Activated CD8-positive, alpha-beta T cell treated with anti-CD3 and anti-CD28 coated beads for 36 hours (primary cell): Measurements from ENCODE around the gene CEP57. TPM values are rescaled to one million over a fixed set of nuclear protein-coding genes. Genes with fewer than 3 reads are reported as not detected.
"Not testable (repeated sequence)": the region's sequence is repeated elsewhere in the genome, so short reads cannot be mapped to it uniquely, and the experiment has no call there.

Source experiments
- ATAC-seq: fragments of 200-7000 bp; cut with Tn5 transposase; one replicate; pipeline ENCODE4 v1.10.0; 2021; ENCODE audit warnings: mild to moderate bottlenecking, moderate library complexity
- CTCF ChIA-PET: fragments of 350-600 bp; sonication (Branson Sonifier 250); formaldehyde crosslinking; loops from one replicate; lab custom pipeline; 2021; ENCODE audit warnings: antibody characterized with exemption; lab: Charles Lee
- POLR2A ChIA-PET: fragments of 350-600 bp; sonication (Branson Sonifier 250); formaldehyde crosslinking; loops from one replicate; lab custom pipeline; 2021; ENCODE audit warnings: antibody characterized with exemption; lab: Charles Lee
- DNase-seq: peaks from one replicate; pipeline ENCODE4 v3.0.0-alpha.2; 2020
- H3K27ac Mint-ChIP-seq: one replicate; pipeline ENCODE4 v1.8.0; 2021; ENCODE audit warnings: mild to moderate bottlenecking, mixed read lengths
- H3K27me3 Mint-ChIP-seq: one replicate; pipeline ENCODE4 v1.8.0; 2021; ENCODE audit warnings: mixed read lengths
- H3K36me3 Mint-ChIP-seq: one replicate; pipeline ENCODE4 v1.8.0; 2021; ENCODE audit warnings: low read depth, mixed read lengths
- H3K4me1 Mint-ChIP-seq: one replicate; pipeline ENCODE4 v1.8.0; 2021; ENCODE audit warnings: low read depth, mixed read lengths
- H3K4me3 Mint-ChIP-seq: one replicate; pipeline ENCODE4 v1.8.0; 2021; ENCODE audit warnings: mild to moderate bottlenecking, moderate library complexity, mixed read lengths
- H3K9me3 Mint-ChIP-seq: one replicate; pipeline ENCODE4 v1.8.0; 2021; ENCODE audit warnings: mixed read lengths
- intact Hi-C: fragments of 100-400 bp; cut with micrococcal nuclease; formaldehyde crosslinking; loops from one replicate; pipeline ENCODE4 v1.10.0; 2022
- total RNA-seq, 2 experiments: library from RNA; stranded (reverse); gene quantifications; one replicate each; pipeline ENCODE4 v1.2.3, GENCODE V29; 2021
- TF ChIP-seq, protein P1 (sequence below): fragments of 200-600 bp; IDR thresholded peaks from one replicate; pipeline ENCODE4 v1.8.0; 2022; ENCODE audit warnings: antibody characterized with exemption, mild to moderate bottlenecking

Gene CEP57
- total RNA-seq, 2 experiments from 2014 or later: 123 to 124 TPM

DNA sequence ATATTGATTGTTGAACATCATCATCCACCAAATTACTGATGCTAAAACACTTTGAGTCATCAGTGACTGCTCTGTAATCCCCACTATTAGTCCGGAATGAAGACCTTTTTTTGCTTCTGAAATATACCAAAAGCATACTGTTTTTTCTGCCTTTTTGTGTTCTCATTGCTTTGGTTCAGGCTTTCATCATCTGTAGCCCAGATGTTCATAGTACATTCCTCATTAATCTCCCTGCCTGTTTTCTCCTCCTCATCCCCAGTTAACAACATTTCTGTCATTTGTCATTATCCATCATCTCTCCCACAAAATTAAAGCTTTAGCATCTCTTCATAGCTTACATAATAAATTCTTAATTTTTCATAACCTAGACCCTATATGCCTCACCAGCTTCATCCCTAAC, 9.2 kb downstream of the CEP57 start:
- ChIA-PET POLR2A (interaction anchor here (1.0 kb wide), 1 partner anchor 9 kb away, joined by 3 read pairs; the partner anchor contains the start of gene CEP57), CTCF (interaction anchor here (0.8 to 1.3 kb wide), 2 partner anchors 8 to 648 kb away, joined by 3 to 6 read pairs; partner anchors contain the start of gene CEP57)
- Mint-ChIP-seq H3K36me3 (peaks cover 31% of the 10 kb centered on the region), H3K27me3 (no peaks in the 10 kb centered on the region), H3K4me1 (peaks cover 15% of the 10 kb centered on the region), H3K9me3 (no peaks in the 10 kb centered on the region), H3K4me3 (no peak overlapping the region), H3K27ac (no peak overlapping the region)
- ATAC-seq: no peak
- TF ChIP-seq, protein P1, sequence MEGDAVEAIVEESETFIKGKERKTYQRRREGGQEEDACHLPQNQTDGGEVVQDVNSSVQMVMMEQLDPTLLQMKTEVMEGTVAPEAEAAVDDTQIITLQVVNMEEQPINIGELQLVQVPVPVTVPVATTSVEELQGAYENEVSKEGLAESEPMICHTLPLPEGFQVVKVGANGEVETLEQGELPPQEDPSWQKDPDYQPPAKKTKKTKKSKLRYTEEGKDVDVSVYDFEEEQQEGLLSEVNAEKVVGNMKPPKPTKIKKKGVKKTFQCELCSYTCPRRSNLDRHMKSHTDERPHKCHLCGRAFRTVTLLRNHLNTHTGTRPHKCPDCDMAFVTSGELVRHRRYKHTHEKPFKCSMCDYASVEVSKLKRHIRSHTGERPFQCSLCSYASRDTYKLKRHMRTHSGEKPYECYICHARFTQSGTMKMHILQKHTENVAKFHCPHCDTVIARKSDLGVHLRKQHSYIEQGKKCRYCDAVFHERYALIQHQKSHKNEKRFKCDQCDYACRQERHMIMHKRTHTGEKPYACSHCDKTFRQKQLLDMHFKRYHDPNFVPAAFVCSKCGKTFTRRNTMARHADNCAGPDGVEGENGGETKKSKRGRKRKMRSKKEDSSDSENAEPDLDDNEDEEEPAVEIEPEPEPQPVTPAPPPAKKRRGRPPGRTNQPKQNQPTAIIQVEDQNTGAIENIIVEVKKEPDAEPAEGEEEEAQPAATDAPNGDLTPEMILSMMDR: no peak
- intact Hi-C loops: no loop called here
- DNase-seq: no peak

- intact Hi-C loops: no loop called here
- ATAC-seq (no peak), DNase-seq (no peak)
- H3K27me3 Mint-ChIP-seq: no peaks in the 10 kb centered on the region
- no peak overlapping the region for H3K4me3 Mint-ChIP-seq
- TF ChIP-seq, protein P1: no peak
- ChIA-PET CTCF (interaction anchor here (1.3 kb wide), 1 partner anchor 9 kb away, joined by 6 read pairs; the partner anchor contains the start of gene CEP57), POLR2A (interaction anchor here (1.0 kb wide), 1 partner anchor 10 kb away, joined by 3 read pairs; the partner anchor contains the start of gene CEP57)
- peaks cover 34% of the 10 kb centered on the region for H3K36me3 Mint-ChIP-seq
- H3K27ac Mint-ChIP-seq: no peak overlapping the region
- peaks cover 10% of the 10 kb centered on the region for H3K4me1 Mint-ChIP-seq
- H3K9me3 Mint-ChIP-seq: no peaks in the 10 kb centered on the region
These were observed 10.1 kb downstream of the CEP57 start for GRCh38 chr11:95800438-95800837.

- ATAC-seq (no peak), DNase-seq (no peak)
- CTCF ChIA-PET: interaction anchor here (1.6 kb wide), 1 partner anchor 10 kb away, joined by 4 read pairs; no protein-coding TSS in a partner anchor
- Mint-ChIP-seq H3K4me3 (no peak overlapping the region), H3K9me3 (no peaks in the 10 kb centered on the region), H3K27ac (no peak overlapping the region), H3K27me3 (no peaks in the 10 kb centered on the region), H3K4me1 (peaks cover 3% of the 10 kb centered on the region), H3K36me3 (peaks cover 45% of the 10 kb centered on the region)
- TF ChIP-seq, protein P1: no peak
- POLR2A ChIA-PET: interaction anchor here (1.8 kb wide), 1 partner anchor 11 kb away, joined by 5 read pairs; no protein-coding TSS in a partner anchor
- intact Hi-C loops: no loop called here
These were observed 12.5 kb downstream of the CEP57 start for GRCh38 chr11:95802806-95803205.

- Mint-ChIP-seq H3K9me3 (no peaks in the 10 kb centered on the region), H3K4me3 (no peak overlapping the region), H3K27me3 (no peaks in the 10 kb centered on the region), H3K36me3 (peaks cover 51% of the 10 kb centered on the region), H3K27ac (no peak overlapping the region), H3K4me1 (no peaks in the 10 kb centered on the region)
- TF ChIP-seq, protein P1: no peak
- DNase-seq: no peak
- POLR2A ChIA-PET: no interaction called here
- intact Hi-C loops: no loop called here
- ATAC-seq: no peak
- CTCF ChIA-PET: interaction anchor here (0.7 to 1.4 kb wide), 2 partner anchors 32 to 35 kb away, joined by 3 to 4 read pairs; no protein-coding TSS in a partner anchor
These were observed 13.7 kb downstream of the CEP57 start for GRCh38 chr11:95803973-95804372.

DNA sequence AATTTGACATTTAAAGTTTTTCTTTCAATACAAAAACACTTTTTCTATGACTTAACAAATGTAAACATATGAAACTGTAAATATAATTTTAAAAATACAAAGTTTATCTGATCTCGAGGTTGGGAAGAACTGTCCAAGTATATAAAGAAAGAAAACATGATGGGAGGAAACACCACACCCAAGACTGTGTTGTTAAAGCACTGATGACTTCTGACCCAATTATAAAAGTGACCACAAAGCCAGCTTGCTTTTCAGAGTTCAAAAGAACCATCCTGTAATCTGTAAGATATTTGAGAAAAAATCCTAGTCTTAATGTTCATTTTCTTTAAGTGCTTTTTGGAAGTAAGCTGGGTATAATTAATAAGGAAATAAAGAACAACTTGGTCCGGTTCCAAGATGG, 15.6 kb downstream of the CEP57 start:
- intact Hi-C loops: no loop called here
- ChIA-PET CTCF (no interaction called here), POLR2A (no interaction called here)
- no peak for ATAC-seq
- Mint-ChIP-seq H3K4me1 (no peaks in the 10 kb centered on the region), H3K4me3 (no peak overlapping the region), H3K27ac (no peak overlapping the region), H3K9me3 (peaks cover 8% of the 10 kb centered on the region), H3K36me3 (peaks cover 50% of the 10 kb centered on the region), H3K27me3 (no peaks in the 10 kb centered on the region)
- TF ChIP-seq, protein P1: no peak
- no peak for DNase-seq

DNA sequence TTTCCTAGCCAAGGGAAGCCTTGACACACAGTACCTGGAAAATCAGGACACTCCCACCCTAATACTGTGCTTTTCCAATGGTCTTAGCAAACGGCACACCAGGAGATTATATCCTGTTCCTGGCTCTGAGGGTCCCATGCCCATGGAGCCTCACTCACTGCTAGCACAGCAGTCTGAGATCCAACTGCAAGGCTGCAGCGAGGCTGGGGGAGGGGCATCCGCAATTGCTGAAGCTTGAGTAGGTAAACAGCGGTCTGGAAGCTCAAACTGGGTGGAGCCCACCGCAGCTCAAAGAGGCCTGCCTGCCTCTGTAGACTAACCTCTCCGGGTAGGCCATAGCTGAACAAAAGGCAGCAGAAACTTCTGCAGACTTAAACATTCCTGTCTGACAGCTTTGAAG, 16.2 kb downstream of the CEP57 start:
- DNase-seq, ATAC-seq, H3K27me3 Mint-ChIP-seq, POLR2A ChIA-PET, H3K27ac Mint-ChIP-seq, H3K4me1 Mint-ChIP-seq, H3K4me3 Mint-ChIP-seq, intact Hi-C loops, H3K9me3 Mint-ChIP-seq: not testable (repeated sequence)
- CTCF ChIA-PET: interaction anchor here (1.0 kb wide), 1 partner anchor 15 kb away, joined by 3 read pairs; no protein-coding TSS in a partner anchor
- H3K36me3 Mint-ChIP-seq: peaks cover 49% of the 10 kb centered on the region

- H3K9me3 Mint-ChIP-seq, CTCF ChIA-PET: not testable (repeated sequence)
These were observed 20.8 kb downstream of the CEP57 start for GRCh38 chr11:95811052-95811451.

More at GRCh38 chr11:95811052-95811451, 20.8 kb downstream of the CEP57 start:
- peaks cover 16% of the 10 kb centered on the region for H3K4me1 Mint-ChIP-seq
- H3K4me3 Mint-ChIP-seq, intact Hi-C loops, H3K27ac Mint-ChIP-seq, H3K27me3 Mint-ChIP-seq, POLR2A ChIA-PET, DNase-seq, ATAC-seq: not testable (repeated sequence)
- peaks cover 46% of the 10 kb centered on the region for H3K36me3 Mint-ChIP-seq
